Fibroblast of skin of right biceps (primary cell): ENCODE measurements around the gene HBB.

Source experiments
- DNase-seq: peaks from one replicate; pipeline ENCODE4 v3.0.0-alpha.2; 2013

The HBB gene

DNA sequence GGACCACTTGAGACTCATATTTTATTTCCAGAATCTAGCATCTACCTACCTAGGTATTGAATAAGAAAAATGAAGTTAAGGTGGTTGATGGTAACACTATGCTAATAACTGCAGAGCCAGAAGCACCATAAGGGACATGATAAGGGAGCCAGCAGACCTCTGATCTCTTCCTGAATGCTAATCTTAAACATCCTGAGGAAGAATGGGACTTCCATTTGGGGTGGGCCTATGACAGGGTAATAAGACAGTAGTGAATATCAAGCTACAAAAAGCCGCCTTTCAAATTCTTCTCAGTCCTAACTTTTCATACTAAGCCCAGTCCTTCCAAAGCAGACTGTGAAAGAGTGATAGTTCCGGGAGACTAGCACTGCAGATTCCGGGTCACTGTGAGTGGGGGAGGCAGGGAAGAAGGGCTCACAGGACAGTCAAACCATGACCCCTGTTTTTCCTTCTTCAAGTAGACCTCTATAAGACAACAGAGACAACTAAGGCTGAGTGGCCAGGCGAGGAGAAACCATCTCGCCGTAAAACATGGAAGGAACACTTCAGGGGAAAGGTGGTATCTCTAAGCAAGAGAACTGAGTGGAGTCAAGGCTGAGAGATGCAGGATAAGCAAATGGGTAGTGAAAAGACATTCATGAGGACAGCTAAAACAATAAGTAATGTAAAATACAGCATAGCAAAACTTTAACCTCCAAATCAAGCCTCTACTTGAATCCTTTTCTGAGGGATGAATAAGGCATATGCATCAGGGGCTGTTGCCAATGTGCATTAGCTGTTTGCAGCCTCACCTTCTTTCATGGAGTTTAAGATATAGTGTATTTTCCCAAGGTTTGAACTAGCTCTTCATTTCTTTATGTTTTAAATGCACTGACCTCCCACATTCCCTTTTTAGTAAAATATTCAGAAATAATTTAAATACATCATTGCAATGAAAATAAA lies 2.1 kb downstream of the HBB start:
- no peak for DNase-seq

DNA sequence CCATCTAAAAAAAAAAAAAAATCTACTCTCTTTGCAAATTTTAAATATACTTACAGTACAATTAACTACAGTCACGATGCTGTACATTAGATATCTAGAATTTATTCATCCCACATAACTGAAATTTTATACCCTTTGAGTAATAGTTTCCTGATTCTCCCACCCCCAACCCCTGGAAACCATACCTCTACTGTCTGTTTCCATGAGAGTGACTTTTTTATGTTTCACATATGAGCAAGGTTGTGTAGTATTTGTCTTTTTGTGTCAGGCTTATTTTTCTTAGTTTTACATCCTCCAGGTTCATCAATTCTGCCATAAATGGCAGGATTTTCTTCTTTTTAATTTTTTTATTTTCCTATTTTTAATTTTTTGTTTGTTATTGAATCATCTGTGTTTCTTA lies 3.2 kb downstream of the HBB start:
- peak; percentile 5 for DNase-seq

DNA sequence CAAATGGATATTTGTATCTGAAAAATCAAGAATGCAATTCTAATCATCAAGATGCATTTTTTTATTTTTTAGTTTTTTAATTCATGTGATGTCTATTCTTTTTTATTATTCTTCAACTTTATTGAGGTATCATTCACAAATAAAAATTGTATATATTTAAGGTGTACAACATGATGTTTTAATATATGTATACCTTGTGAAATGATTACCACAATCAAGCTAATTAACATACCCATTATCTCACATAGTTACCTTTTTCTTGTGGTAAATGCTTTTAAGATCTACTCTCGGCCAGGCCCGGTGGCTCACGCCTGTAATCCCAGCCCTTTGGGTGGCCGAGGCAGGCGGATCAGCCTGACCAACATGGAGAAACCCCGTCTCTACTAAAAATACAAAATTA lies 3.7 kb downstream of the HBB start:
- DNase-seq: no peak

DNA sequence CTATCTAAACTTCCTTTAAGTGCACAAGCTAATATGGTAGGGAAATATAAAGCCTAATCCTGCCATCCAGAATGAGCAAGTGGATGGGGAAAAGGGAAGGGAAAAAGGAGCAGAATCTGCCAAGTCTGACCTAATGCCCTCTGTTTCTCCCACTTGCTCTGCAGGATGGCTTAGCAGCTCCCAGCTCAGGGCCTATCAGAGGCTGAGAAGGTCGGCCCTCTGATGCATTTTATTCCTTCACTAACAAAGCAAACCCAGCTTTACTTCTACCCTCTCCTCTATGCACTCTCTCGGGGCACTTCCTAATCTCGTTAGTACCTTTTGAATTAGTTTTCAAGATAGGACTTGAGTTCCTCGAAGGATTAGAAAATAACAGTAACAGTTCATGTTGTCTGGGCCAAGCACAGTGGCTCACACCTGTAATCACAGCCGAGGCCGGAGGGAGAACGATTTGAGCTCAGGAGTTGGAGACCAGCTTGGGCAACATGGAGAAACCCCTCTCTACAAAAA lies 16.4 kb downstream of the HBB start:
- DNase-seq: no peak

DNA sequence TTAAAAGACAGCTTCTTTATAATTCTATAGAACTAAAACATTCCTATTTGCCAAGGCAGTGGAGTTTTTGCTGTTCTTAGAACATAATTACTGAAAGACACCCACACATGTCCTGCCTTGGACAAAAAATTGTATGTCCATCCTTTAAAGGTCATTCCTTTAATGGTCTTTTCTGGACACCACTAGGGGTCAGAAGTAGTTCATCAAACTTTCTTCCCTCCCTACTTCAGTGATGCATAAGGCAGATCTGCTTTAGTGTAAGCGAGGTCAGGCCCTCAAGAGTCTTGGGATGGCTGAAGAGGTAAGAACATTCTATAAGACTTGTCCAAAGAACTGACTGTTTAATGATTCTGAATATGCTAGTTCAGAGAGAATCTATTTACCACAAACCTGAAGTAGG lies 22.1 kb downstream of the HBB start:
- DNase-seq: peak; percentile 55

DNA sequence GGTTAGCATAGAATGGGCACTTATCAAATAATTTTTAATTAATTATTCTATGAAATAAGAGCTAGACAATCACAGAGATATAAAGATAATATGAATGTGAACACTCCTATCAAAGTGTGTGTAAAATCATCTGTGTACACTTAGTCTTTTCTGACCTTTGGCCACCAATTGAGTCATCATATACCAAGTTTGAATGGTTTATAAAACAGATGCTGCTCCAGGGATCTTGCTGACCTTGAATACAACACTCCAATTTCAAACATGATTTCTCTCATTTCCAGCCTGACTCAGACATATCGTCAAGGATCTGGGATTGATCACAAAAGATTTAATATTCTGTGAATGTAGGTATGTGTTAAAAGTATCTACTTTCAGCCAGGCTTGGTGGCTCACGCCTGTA lies 23.5 kb downstream of the HBB start:
- no peak for DNase-seq

DNA sequence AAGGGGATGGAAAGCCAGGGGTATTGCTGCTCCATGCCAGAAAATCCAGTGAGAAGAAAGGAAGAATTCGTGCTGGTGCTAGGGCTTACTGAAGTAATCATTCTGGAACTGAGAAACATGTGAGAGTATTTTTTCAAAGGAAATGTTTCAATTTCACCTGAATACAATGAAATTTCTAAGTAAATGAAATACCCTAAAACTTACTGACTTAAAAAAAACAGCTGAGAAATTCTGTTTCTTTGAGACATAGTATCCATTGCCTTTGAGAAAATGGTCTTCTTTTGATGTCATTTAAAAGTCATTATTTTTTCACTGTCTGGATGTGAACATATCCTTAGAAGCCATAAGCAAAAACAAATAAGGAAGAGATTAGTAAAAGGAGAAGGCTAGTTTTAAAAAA lies 26.3 kb downstream of the HBB start, which contains the start of gene OR51V1:
OR51V1 (minus strand) TSS at position 101 of the 400 bp plus-strand sequence; CDS start at position 101, 0 bp downstream.
- no peak for DNase-seq

DNA sequence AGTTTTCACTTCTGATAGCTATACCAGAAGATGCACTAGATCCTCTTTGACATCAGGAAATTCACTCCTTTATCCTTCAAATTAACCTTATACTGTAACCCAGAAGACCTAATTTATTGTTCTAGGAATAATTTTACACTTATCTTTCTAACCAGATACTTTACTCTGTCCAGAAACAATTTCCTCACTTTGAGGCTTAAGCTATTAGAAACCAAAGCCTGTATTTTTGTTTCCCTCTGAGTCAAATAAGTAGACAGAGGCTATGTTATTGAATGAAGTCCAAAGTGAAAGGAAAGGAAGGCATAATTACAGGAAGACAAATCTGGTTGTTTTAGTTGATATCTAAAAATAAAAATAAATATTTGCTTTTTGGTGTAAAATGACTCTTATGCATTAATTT lies 28.6 kb downstream of the HBB start:
- no peak for DNase-seq

DNA sequence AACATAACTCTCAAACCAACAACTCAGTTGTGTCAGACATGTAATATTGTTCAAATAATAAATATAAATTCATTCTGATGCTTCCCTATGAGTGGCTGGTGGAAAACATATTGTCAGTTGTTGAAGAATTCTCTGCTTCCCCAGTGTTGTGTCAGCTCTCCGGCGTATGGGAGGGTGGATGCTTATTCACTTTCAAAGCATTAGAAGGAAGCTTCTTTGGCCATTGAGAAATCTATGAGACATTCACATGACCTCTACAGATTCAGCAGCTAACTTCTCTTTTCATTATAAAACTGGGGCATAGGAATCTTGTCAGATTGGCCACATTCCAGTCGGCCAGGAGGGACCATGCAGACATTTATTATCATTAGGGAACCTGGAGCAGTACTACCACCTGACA lies 29.3 kb downstream of the HBB start:
- no peak for DNase-seq

DNA sequence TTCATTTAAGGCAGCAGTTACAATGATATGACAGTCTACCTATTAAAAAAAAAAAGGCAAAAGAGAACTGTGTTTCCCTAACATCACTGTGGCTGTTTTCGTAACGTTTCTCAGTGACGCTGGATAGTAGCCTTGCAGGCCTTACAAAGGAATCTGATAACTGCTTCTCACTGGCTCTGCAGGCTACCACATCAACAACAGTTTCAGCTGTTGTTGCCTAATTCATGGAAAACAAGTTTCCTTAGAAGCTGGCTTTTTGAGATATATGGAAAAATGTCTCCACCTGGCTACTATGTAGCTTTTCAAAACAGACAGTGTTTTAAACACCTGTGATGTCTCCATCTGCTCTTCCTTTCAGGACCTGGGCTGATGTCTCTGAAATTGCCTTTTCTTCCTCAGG lies 30.1 kb downstream of the HBB start:
- DNase-seq: no peak

DNA sequence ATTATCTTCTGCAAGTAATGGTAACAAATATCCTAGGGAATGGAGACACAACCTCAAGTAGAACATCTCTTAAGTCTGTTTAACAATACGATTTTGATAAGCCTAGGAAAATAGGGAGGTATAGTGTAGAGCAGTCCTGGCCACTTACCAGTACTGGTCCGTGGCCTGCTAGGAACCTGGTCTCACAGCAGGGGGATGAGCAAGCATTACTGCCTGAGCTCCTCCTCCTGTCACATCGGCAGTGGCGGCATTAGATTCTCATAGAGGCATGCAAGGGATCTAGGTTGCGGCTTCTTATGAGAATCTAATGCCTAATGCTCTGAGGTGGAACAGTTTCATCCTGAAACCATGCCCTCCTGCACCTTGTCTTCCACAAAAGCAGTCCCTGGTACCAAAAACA lies 30.8 kb downstream of the HBB start:
- DNase-seq: no peak

DNA sequence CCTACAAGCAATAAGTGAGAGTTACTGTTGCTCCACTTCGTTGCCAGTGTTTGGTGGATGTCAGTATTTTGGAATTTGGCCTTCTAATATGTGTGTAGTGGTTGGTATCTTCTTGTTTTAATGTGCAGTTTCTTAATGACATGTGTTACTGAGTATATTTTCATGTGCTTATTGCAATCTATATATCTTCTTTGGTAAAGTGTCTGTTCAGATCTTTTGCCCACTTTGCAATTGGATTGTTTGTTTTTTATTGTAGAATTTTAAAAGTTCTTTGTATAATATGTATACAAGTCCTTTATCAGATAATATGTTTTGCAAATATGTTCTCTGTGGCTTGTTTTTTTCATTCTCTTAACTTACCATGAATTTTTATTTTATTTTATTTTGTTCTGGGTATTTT lies 34.1 kb downstream of the HBB start:
- DNase-seq: no peak

DNA sequence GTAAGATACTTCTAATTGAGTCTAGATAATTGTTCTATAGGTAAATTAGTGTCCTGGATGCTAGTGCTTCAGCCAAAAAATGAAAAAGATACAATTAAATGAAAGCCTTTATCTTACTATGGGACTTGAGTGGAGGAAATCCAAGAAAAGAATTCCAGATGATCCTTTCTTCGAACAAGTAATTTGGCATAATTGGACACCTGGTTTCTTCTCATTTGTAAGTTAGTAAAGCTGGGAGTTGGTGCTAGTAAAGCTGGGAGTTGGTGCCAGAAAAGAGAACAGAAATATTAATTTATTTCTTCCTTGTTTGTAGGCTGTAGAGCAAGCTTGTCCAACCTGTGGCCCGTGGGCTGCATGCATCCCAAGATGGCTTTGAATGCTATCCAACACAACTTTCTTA lies 38.7 kb downstream of the HBB start:
- no peak for DNase-seq

DNA sequence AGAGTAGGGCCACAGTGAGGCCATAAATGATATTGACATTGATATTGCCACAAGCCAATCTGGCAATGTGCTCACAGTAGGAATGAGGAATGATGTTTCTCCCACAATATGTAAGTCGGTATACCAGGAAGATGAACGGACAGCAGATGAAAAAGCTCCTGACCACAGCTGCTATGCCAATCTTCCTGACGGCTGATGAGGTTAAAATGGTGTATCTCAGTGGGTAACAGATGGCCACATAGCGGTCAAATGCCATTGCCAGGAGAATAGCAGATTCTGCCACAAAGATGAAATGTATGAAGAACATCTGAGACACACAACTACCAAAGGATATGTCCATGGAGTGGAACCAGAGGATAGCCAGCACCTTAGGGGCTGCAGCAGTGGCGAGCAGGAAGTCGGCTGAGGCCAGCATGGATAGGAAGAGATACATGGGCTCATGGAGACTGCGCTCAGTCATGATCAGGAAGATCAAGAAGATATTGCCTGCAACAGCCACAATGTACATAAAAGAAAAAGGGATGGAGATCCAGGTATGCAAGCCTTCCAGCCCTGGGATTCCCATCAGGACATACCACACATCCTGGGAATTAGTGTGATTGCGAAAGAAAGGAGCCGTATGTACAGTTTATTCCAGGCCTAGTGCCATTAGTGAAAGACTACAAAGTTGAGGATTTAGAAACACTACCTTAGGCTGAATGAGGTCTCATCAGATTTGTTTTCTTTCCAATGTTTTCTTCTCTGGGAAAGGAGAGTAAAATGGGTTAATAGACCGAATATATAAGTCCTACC lies 48.6 kb downstream of the HBB start:
- DNase-seq: no peak
